ENCODE results near the gene PCNX3.

- TF ChIP-seq CTCF (conservative IDR thresholded peaks at IDR 0.05; ENCODE audit: low read length) (no peak), EZH2phosphoT487 (IDR thresholded peaks at IDR 0.05; ENCODE audit: borderline replicate concordance) (no peak)
Observed at GRCh38 chr11:65642014-65642671, 26.6 kb downstream of the PCNX3 start.
